CD8-positive, alpha-beta memory T cell (primary cell): Measurements from ENCODE around the gene KIAA1586. TPM values are rescaled to one million over a fixed set of nuclear protein-coding genes. Genes with fewer than 3 reads are reported as not detected.
A peak's percentile ranks its signal among the peaks of the same experiment; 100 is the strongest.

Source experiments
- CTCF ChIA-PET: fragments of 350-600 bp; sonication (Branson Sonifier 250); formaldehyde crosslinking; loops from one replicate; lab custom pipeline; 2021; ENCODE audit warnings: antibody characterized with exemption; lab: Charles Lee
- POLR2A ChIA-PET: fragments of 350-600 bp; sonication (Branson Sonifier 250); formaldehyde crosslinking; loops from one replicate; lab custom pipeline; 2021; ENCODE audit warnings: antibody characterized with exemption; lab: Charles Lee
- DNase-seq, 5 donors: peaks; one replicate each; pipeline versions ENCODE4 v3.0.0 to v3.0.0-alpha.2; 2020 to 2022; ENCODE audit warnings: mixed read lengths in 1 of 5
- H3K27ac ChIP-seq: one replicate; pipeline ENCODE4 v1.7.0; 2013; ENCODE audit warnings: low read depth, mild to moderate bottlenecking, low read length, moderate library complexity
- H3K27me3 ChIP-seq: 2 replicates; pipeline ENCODE4 v1.7.0; 2013; ENCODE audit warnings: low read length, mild to moderate bottlenecking; ENCODE audit not compliant: insufficient read depth, poor library complexity, severe bottlenecking
- H3K36me3 ChIP-seq: 2 replicates; pipeline ENCODE4 v1.7.0; 2013; ENCODE audit warnings: mild to moderate bottlenecking, low read length, moderate library complexity; ENCODE audit not compliant: insufficient read depth
- H3K4me1 ChIP-seq: 2 replicates; pipeline ENCODE4 v1.7.0; 2013; ENCODE audit warnings: mild to moderate bottlenecking, low read length, moderate library complexity; ENCODE audit not compliant: insufficient read depth
- H3K4me3 ChIP-seq: 2 replicates; pipeline ENCODE4 v1.7.0; 2013; ENCODE audit warnings: mild to moderate bottlenecking, low read length
- H3K9me3 ChIP-seq: 2 replicates; pipeline ENCODE4 v1.7.0; 2013; ENCODE audit warnings: mild to moderate bottlenecking, low read length
- H3K27ac Mint-ChIP-seq, 8 donors: one replicate each; pipeline ENCODE4 v1.8.0; 2020 to 2021; ENCODE audit warnings: mixed read lengths in 8 of 8, mild to moderate bottlenecking in 6 of 8, inconsistent platforms in 3 of 8, moderate library complexity in 3 of 8
- H3K27me3 Mint-ChIP-seq, 2 donors: one replicate each; pipeline ENCODE4 v1.8.0; 2020 to 2021; ENCODE audit warnings: mixed read lengths in 2 of 2, mild to moderate bottlenecking in 1 of 2, moderate library complexity in 1 of 2
- H3K36me3 Mint-ChIP-seq, 3 donors: one replicate each; pipeline ENCODE4 v1.8.0; 2020 to 2021; ENCODE audit warnings: mixed read lengths in 3 of 3, inconsistent platforms in 1 of 3, mild to moderate bottlenecking in 1 of 3
- H3K4me1 Mint-ChIP-seq, 3 donors: one replicate each; pipeline ENCODE4 v1.8.0; 2020 to 2021; ENCODE audit warnings: mixed read lengths in 3 of 3, inconsistent platforms in 1 of 3, mild to moderate bottlenecking in 1 of 3
- H3K4me3 Mint-ChIP-seq, 7 donors: one replicate each; pipeline ENCODE4 v1.8.0; 2020 to 2021; ENCODE audit warnings: mixed read lengths in 7 of 7, mild to moderate bottlenecking in 6 of 7, moderate library complexity in 4 of 7, inconsistent platforms in 2 of 7
- H3K9me3 Mint-ChIP-seq, 5 donors: one replicate each; pipeline ENCODE4 v1.8.0; 2020 to 2022; ENCODE audit warnings: mixed read lengths in 5 of 5, mild to moderate bottlenecking in 3 of 5, moderate library complexity in 2 of 5, inconsistent platforms in 1 of 5
- polyA plus RNA-seq: library from polyadenylated mRNA; unstranded; fragments of 300-500 nt; fragmentation: Illumina TruSeq; gene quantifications from one replicate; pipeline ENCODE4 v1.2.3, GENCODE V29; 2021
- total RNA-seq, 2 experiments: library from RNA; stranded (reverse); gene quantifications; one replicate each; pipeline ENCODE4 v1.2.3, GENCODE V29; 2021

KIAA1586 gene
- total and polyA plus RNA-seq, 3 experiments from 2014 or later, result 8.1 to 19.0 (median 18.5) TPM

DNA sequence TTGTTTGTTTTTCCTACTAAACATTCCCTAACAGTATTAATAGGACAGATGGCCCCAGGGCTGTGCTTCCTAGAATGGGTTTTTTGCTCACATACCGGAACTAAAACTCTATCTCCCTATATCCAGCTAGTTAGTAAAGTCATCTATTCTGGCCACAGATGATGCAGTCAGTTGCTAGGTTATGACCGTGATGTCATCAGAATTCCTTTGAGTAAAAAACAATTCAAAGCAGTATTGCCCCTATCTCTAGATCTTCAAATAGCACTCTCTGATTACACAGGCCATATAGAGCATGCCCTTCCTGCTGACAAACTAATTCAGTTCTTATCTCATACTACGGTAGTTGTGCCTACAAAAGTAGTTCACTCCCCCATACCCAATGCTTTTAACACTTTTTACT, 25.6 kb downstream of the KIAA1586 start:
- H3K4me3 Mint-ChIP-seq, result no peak overlapping the region
- no peak for DNase-seq
- H3K4me3 ChIP-seq, result no peak overlapping the region
- H3K36me3 Mint-ChIP-seq, result peaks cover 0 to 10% (median 5%) of the 10 kb centered on the region in 3 donors
- no peaks in the 10 kb centered on the region for H3K9me3 Mint-ChIP-seq
- H3K27me3 ChIP-seq, result no peaks in the 10 kb centered on the region
- H3K4me1 Mint-ChIP-seq, result no peaks in the 10 kb centered on the region
- no peaks in the 10 kb centered on the region for H3K36me3 ChIP-seq
- ChIA-PET POLR2A (no interaction called here), CTCF (no interaction called here)
- H3K27ac Mint-ChIP-seq, result peak overlapping the region in 1 of 8 donors; percentile 32
- no peaks in the 10 kb centered on the region for H3K27me3 Mint-ChIP-seq
- no peaks in the 10 kb centered on the region for H3K9me3 ChIP-seq
- no peak overlapping the region for H3K27ac ChIP-seq
- H3K4me1 ChIP-seq, result no peaks in the 10 kb centered on the region

DNA sequence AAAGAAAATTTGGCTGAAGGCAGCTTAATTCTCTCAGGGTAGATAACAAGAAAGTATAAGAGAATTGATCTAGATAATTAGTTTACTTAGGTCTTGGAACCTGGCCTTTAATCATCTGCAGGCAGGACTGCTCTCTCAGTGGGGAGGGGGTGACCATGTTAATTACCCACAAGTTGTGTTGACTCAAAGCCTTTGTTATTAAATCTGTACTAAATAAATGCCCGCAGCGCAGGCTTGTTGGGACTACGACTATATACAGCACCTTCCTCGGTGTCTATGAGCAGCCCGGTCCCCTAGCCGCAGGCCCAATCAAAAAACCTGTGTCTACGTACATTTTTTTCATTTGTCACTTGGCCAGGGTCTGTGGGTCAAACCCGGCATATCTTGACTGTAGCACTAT, 27.9 kb downstream of the KIAA1586 start:
- Mint-ChIP-seq H3K9me3 (no peaks in the 10 kb centered on the region), H3K27me3 (no peaks in the 10 kb centered on the region), H3K4me1 (no peaks in the 10 kb centered on the region), H3K27ac (no peak overlapping the region), H3K36me3 (peaks cover 2 to 5% (median 5%) of the 10 kb centered on the region in 3 donors), H3K4me3 (no peak overlapping the region)
- no peaks in the 10 kb centered on the region for H3K9me3 ChIP-seq
- H3K27ac ChIP-seq, result no peak overlapping the region
- DNase-seq, result no peak
- H3K27me3 ChIP-seq, result no peaks in the 10 kb centered on the region
- no peaks in the 10 kb centered on the region for H3K36me3 ChIP-seq
- no peak overlapping the region for H3K4me3 ChIP-seq
- POLR2A ChIA-PET, result no interaction called here
- no peaks in the 10 kb centered on the region for H3K4me1 ChIP-seq
- CTCF ChIA-PET, result no interaction called here

DNA sequence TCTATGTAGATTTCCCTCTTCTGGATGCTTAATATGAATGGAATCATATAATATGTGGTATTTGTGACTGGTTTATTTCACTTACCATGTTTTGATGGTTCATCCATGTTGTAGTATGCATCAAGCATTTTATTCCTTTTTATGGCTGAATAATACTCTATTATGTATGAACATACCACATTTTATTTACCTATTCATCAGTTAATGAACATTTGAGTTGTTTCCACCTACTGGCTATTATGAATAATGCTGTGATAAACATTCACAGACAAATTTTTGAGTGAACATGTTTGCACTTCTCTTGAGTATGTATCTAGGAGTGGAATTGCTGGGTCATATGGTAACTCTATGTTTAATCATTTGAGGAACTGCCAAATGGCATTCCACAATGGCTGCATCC, 28.6 kb downstream of the KIAA1586 start:
- Mint-ChIP-seq H3K4me3 (no peak overlapping the region), H3K9me3 (peaks cover 0 to 1% (median 1%) of the 10 kb centered on the region in 5 donors), H3K4me1 (no peaks in the 10 kb centered on the region), H3K27ac (no peak overlapping the region), H3K27me3 (no peaks in the 10 kb centered on the region), H3K36me3 (peaks cover 2 to 6% (median 5%) of the 10 kb centered on the region in 3 donors)
- DNase-seq, result no peak
- no peaks in the 10 kb centered on the region for H3K36me3 ChIP-seq
- H3K27ac ChIP-seq, result no peak overlapping the region
- H3K4me1 ChIP-seq, result no peaks in the 10 kb centered on the region
- no peaks in the 10 kb centered on the region for H3K27me3 ChIP-seq
- no peaks in the 10 kb centered on the region for H3K9me3 ChIP-seq
- H3K4me3 ChIP-seq, result no peak overlapping the region
- POLR2A ChIA-PET, result no interaction called here
- CTCF ChIA-PET, result no interaction called here

DNA sequence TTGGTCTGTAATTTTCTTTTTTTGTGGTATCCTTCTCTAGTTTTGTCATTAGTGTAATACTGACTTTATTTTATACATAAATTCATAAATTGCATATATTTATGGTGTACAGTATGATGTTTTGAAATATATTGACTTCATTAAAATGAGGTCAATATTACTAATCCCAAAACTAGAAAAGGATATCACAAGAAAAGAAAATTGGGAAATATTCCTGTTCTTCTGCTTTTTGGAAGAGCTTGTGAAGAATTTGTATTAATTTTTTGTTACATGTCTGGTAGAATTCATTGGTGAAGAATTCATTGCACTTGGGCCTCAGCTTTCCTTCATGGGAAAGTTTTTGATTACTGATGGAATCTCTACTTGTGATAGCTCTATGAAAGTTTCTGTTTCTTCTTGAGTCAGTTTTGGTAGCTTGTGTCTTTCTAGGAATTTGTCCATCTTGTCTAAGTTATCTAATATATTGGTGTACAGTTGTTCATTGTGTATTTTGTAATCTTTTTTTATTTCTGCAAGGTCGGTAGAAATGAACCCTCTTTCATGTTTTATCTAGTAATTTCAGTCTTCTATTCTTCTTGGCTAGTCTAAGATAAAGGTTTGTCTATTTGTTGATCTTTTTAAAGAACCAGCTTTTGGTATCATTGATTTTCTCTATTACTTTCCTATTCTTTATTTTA, 32.2 kb downstream of the KIAA1586 start:
- Histone ChIP-seq H3K4me3 (no peak overlapping the region), H3K27me3 (no peaks in the 10 kb centered on the region), H3K9me3 (no peaks in the 10 kb centered on the region), H3K36me3 (no peaks in the 10 kb centered on the region), H3K27ac (no peak overlapping the region), H3K4me1 (no peaks in the 10 kb centered on the region)
- Mint-ChIP-seq H3K9me3 (peaks cover 0 to 7% (median 4%) of the 10 kb centered on the region in 5 donors), H3K4me1 (no peaks in the 10 kb centered on the region), H3K27ac (no peak overlapping the region), H3K36me3 (peaks cover 5 to 16% (median 8%) of the 10 kb centered on the region in 3 donors), H3K4me3 (no peak overlapping the region), H3K27me3 (peaks cover 0 to 2% of the 10 kb centered on the region in 2 donors)
- CTCF ChIA-PET, result no interaction called here
- POLR2A ChIA-PET, result no interaction called here
- no peak for DNase-seq

DNA sequence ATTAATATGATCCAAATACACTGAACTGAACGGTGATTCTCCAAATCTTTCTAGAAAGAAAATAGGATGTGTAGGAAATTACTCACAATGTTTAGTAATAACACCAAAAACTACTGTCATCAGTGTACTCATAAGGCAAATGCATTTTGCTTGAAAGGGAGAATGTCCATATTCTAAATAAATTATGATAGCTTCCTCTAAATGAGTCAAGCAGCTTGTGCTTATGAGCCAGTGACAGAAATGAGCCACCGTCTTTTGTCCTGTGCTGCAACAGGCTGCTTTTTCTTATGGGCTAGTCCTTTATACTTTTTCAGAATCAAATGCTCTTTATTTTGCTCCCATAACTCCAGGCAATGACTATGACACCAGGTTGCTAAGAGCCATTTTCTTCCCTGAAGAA, 39.0 kb downstream of the KIAA1586 start:
- Mint-ChIP-seq H3K9me3 (peaks cover 0 to 2% (median 0%) of the 10 kb centered on the region in 5 donors), H3K4me3 (no peak overlapping the region), H3K27ac (peak overlapping the region in 1 of 8 donors; percentile 38), H3K36me3 (peaks cover under 1 to 6% (median 4%) of the 10 kb centered on the region in 3 donors), H3K4me1 (peaks cover 5 to 7% (median 7%) of the 10 kb centered on the region in 3 donors), H3K27me3 (peaks cover 0 to 2% of the 10 kb centered on the region in 2 donors)
- ChIA-PET CTCF (no interaction called here), POLR2A (no interaction called here)
- Histone ChIP-seq H3K27me3 (no peaks in the 10 kb centered on the region), H3K4me3 (no peak overlapping the region), H3K27ac (no peak overlapping the region), H3K9me3 (no peaks in the 10 kb centered on the region), H3K4me1 (no peaks in the 10 kb centered on the region), H3K36me3 (no peaks in the 10 kb centered on the region)
- DNase-seq, result no peak

DNA sequence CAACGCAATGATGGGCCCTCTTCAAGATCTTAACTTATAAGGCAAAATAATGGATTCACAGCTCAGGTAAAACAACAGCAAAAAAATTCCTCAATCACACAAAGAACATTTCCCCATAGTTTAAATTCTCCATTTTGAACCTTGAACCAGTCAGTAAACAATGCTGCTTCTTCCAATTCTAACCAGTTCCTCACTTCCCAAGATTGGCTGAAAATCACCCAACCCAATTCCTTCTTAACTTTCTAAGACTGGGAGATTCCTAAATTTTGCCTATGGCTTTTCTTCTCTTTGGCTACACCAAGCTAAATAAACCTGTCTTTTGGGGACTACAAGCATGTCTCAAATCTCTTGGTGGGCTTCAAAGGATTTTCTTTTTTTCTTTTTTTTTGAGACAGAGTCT, 40.4 kb downstream of the KIAA1586 start:
- H3K4me3 ChIP-seq, result no peak overlapping the region
- peaks cover 0 to 2% of the 10 kb centered on the region in 2 donors for H3K27me3 Mint-ChIP-seq
- no peaks in the 10 kb centered on the region for H3K9me3 ChIP-seq
- H3K4me1 ChIP-seq, result peaks cover 6% of the 10 kb centered on the region
- H3K27ac Mint-ChIP-seq, result peak overlapping the region in 2 of 8 donors; percentile 5 to 61
- CTCF ChIA-PET, result no interaction called here
- peaks cover 12 to 14% (median 14%) of the 10 kb centered on the region in 3 donors for H3K4me1 Mint-ChIP-seq
- no peaks in the 10 kb centered on the region for H3K36me3 ChIP-seq
- peaks cover 0 to 7% (median 4%) of the 10 kb centered on the region in 3 donors for H3K36me3 Mint-ChIP-seq
- no peak for DNase-seq
- no peaks in the 10 kb centered on the region for H3K9me3 Mint-ChIP-seq
- no peaks in the 10 kb centered on the region for H3K27me3 ChIP-seq
- POLR2A ChIA-PET, result no interaction called here
- H3K4me3 Mint-ChIP-seq, result peak overlapping the region in 1 of 7 donors; percentile 7
- no peak overlapping the region for H3K27ac ChIP-seq

DNA sequence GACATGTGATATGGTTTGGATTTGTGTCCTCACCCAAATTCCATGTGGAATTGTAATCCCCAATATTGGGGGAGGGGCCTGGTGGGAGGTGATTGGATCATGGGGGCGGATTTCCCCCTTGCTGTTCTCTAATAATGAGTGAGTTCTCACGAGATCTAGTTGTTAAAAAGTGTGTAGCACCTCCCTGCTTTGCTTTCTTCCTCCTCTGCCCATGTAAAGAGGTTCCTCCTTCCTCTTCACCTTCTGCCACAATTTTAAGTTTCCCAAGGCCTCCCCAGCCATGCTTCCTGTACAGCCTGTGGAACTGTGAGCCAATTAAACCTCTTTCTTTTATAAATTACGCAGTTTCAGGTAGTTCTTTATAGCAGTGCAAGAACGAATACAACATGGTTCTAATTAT, 41.4 kb downstream of the KIAA1586 start:
- Mint-ChIP-seq H3K27ac (no peak overlapping the region), H3K9me3 (no peaks in the 10 kb centered on the region), H3K36me3 (peaks cover 0 to 14% (median 0%) of the 10 kb centered on the region in 3 donors), H3K27me3 (peaks cover 0 to 2% of the 10 kb centered on the region in 2 donors), H3K4me1 (peaks cover 20 to 25% (median 24%) of the 10 kb centered on the region in 3 donors), H3K4me3 (peak overlapping the region in 2 of 7 donors; percentile 23 to 72)
- CTCF ChIA-PET, result no interaction called here
- no peak overlapping the region for H3K27ac ChIP-seq
- no peaks in the 10 kb centered on the region for H3K9me3 ChIP-seq
- H3K36me3 ChIP-seq, result no peaks in the 10 kb centered on the region
- H3K27me3 ChIP-seq, result no peaks in the 10 kb centered on the region
- DNase-seq, result no peak
- POLR2A ChIA-PET, result no interaction called here
- H3K4me3 ChIP-seq, result no peak overlapping the region
- H3K4me1 ChIP-seq, result peaks cover 15% of the 10 kb centered on the region

DNA sequence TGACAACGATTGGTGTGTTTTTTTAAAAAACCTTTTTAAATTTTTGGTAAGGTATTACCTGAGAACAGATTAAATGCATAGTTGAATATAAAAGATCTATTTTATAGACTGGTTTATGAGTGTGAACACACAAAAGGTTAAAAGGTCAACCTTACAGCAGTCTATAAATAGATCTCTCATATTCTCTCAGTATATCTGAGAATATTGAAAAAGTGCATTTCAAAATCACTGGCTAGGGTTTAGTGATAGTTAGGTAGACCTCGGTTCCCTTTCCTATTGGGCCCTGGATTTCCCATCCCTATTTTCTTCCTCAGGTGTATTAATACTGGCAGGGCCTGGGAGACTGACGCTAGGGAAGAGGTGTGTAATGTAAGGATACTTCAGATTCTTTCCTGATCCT, 42.8 kb downstream of the KIAA1586 start:
- Mint-ChIP-seq H3K4me3 (peak overlapping the region; percentile 82 to 94 (median 90)), H3K9me3 (no peaks in the 10 kb centered on the region), H3K27me3 (no peaks in the 10 kb centered on the region), H3K4me1 (peaks cover 30 to 38% (median 38%) of the 10 kb centered on the region in 3 donors), H3K36me3 (peaks cover 0 to 22% (median 0%) of the 10 kb centered on the region in 3 donors), H3K27ac (peak overlapping the region in 6 of 8 donors; percentile 71 to 93 (median 92))
- Histone ChIP-seq H3K9me3 (no peaks in the 10 kb centered on the region), H3K27me3 (no peaks in the 10 kb centered on the region), H3K27ac (no peak overlapping the region), H3K36me3 (no peaks in the 10 kb centered on the region), H3K4me1 (peaks cover 25% of the 10 kb centered on the region), H3K4me3 (peak overlapping the region; percentile 40)
- CTCF ChIA-PET, result interaction anchor here (0.8 kb wide), 1 partner anchor 133 kb away, joined by 3 read pairs; the partner anchor contains the start of gene RAB23
- POLR2A ChIA-PET, result no interaction called here
- no peak for DNase-seq
